MG63 (cell line): Measurements from ENCODE around the gene XKR8. TPM values are rescaled to one million over a fixed set of nuclear protein-coding genes. Genes with fewer than 3 reads are reported as not detected.
"Not testable (repeated sequence)": the region's sequence is repeated elsewhere in the genome, so short reads cannot be mapped to it uniquely, and the experiment has no call there.

ENCODE experiments used
- DNase-seq: peaks from one replicate; pipeline ENCODE4 v3.0.0-alpha.2; 2020
- H3K27me3 ChIP-seq: fragments of 250-450 bp; sonication (Bioruptor Pico); 2 replicates; pipeline ENCODE4 v1.5.1; 2020; ENCODE audit warnings: mild to moderate bottlenecking, moderate library complexity
- H3K36me3 ChIP-seq: fragments of 250-450 bp; sonication (Bioruptor Pico); 2 replicates; pipeline ENCODE4 v1.5.1; 2020; ENCODE audit warnings: mild to moderate bottlenecking, moderate library complexity
- H3K4me3 ChIP-seq: fragments of 250-450 bp; sonication (Bioruptor Pico); 2 replicates; pipeline ENCODE4 v1.5.1; 2020; ENCODE audit warnings: mild to moderate bottlenecking, moderate library complexity
- H3K9me3 ChIP-seq: fragments of 250-450 bp; sonication (Bioruptor Pico); 2 replicates; pipeline ENCODE4 v1.5.1; 2020; ENCODE audit warnings: mild to moderate bottlenecking, moderate library complexity
- total RNA-seq: library from RNA; depleted of rRNA; stranded (reverse); fragments of >200 nt; shearing (Covaris generic); gene quantifications from 2 replicates; pipeline ENCODE4 v1.2.3, GENCODE V29; 2014; ENCODE audit warnings: low replicate concordance

Gene XKR8
- total RNA-seq, 1 experiment from 2014 or later = 13.9 TPM

DNA sequence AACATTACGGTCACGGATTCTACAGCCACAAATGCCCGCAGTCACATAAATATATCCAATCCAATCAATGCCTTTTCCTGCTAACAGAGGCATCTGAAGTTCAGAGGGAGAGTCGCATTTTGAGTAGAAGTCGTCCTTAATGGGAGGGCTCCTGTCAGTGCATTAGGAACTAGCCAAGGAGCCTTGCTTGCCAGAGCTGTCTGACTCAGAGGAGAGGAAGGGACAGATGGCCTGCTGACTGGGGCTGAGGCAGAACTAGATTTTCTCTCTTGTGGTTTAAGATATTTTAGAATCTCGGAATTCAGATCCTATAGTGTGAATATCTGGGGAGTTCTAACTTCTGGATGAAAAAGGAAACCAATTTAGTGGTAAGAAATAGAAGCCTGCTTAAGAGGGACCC lies 10.6 kb downstream of the XKR8 start:
- Histone ChIP-seq H3K27me3 (no peaks in the 10 kb centered on the region), H3K4me3 (no peak overlapping the region), H3K9me3 (no peaks in the 10 kb centered on the region), H3K36me3 (peaks cover 33% of the 10 kb centered on the region)
- DNase-seq = peak; percentile 82

GRCh38 chr1:27971674-27972073 lies 11.9 kb downstream of the XKR8 start:
- DNase-seq = no peak
- peaks cover 33% of the 10 kb centered on the region for H3K36me3 ChIP-seq
- no peaks in the 10 kb centered on the region for H3K27me3 ChIP-seq
- no peaks in the 10 kb centered on the region for H3K9me3 ChIP-seq
- H3K4me3 ChIP-seq = no peak overlapping the region

- DNase-seq = no peak
- H3K9me3 ChIP-seq = no peaks in the 10 kb centered on the region
- H3K4me3 ChIP-seq = no peak overlapping the region
- H3K27me3 ChIP-seq = no peaks in the 10 kb centered on the region
- H3K36me3 ChIP-seq = peaks cover 33% of the 10 kb centered on the region
These were observed 12.4 kb downstream of the XKR8 start for GRCh38 chr1:27972141-27972540.

GRCh38 chr1:27973771-27974416 lies 14.1 kb downstream of the XKR8 start:
- Histone ChIP-seq H3K9me3 (no peaks in the 10 kb centered on the region), H3K4me3 (no peak overlapping the region), H3K36me3 (peaks cover 26% of the 10 kb centered on the region), H3K27me3 (no peaks in the 10 kb centered on the region)
- DNase-seq = no peak

DNA sequence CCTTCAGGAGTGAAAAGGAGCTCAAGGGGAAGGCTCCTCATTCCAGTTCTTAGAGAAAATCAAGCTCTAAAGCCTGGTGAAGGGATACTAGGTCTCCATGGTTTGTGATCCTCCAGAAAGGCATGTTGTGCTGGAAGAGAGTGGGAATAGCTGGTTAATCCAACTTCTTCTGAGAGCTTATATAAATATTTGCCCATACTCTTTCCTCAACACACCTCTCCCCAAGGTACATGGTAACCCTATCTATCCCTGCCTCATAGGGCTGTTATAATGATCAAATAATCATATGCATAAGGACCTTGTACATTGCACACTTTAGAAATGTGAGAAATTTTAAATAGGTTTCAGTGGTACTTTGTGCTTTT lies 14.6 kb downstream of the XKR8 start:
- Histone ChIP-seq H3K36me3 (peaks cover 25% of the 10 kb centered on the region), H3K9me3 (no peaks in the 10 kb centered on the region), H3K4me3 (no peak overlapping the region), H3K27me3 (no peaks in the 10 kb centered on the region)
- DNase-seq = no peak

- H3K36me3 ChIP-seq = peaks cover 13% of the 10 kb centered on the region
- no peak overlapping the region for H3K4me3 ChIP-seq
- no peaks in the 10 kb centered on the region for H3K27me3 ChIP-seq
- no peaks in the 10 kb centered on the region for H3K9me3 ChIP-seq
- DNase-seq = no peak
These were observed 19.5 kb downstream of the XKR8 start for GRCh38 chr1:27979151-27979858.

- DNase-seq = no peak
- Histone ChIP-seq H3K9me3 (no peaks in the 10 kb centered on the region), H3K36me3 (peaks cover 8% of the 10 kb centered on the region), H3K4me3 (no peak overlapping the region), H3K27me3 (no peaks in the 10 kb centered on the region)
These were observed 20.1 kb downstream of the XKR8 start for GRCh38 chr1:27979859-27980201.

DNA sequence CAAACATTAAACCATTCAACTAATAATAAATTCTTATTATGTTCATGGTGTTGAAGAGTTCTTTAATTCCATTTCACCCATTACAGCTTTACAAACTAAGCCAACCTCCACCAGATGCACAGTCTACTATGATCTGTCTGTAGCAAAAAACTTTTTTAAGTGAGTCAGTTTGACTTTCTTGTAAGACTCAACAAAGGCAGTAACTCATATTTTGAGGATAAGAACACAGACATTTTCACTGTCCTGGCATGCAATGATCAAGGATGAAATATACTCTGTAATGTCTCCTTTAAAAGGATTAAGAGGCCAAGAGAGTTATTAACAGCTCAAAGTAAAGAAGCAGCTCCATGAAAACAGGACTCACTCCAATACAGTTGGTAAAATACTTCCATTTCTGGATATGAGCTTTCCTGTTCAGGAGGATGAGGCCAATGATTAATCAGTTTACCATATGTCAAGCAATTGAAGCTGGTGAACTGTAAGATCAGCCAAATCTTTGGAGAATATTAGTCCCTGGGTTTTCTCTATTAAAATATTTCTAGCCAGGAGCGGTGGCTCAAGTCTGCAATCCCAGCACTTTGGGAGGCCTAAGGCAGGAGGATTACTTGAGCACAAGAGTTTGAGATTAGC lies 20.6 kb downstream of the XKR8 start:
- H3K27me3 ChIP-seq = no peaks in the 10 kb centered on the region
- peaks cover 9% of the 10 kb centered on the region for H3K36me3 ChIP-seq
- no peak for DNase-seq
- H3K4me3 ChIP-seq = no peak overlapping the region
- H3K9me3 ChIP-seq = no peaks in the 10 kb centered on the region

DNA sequence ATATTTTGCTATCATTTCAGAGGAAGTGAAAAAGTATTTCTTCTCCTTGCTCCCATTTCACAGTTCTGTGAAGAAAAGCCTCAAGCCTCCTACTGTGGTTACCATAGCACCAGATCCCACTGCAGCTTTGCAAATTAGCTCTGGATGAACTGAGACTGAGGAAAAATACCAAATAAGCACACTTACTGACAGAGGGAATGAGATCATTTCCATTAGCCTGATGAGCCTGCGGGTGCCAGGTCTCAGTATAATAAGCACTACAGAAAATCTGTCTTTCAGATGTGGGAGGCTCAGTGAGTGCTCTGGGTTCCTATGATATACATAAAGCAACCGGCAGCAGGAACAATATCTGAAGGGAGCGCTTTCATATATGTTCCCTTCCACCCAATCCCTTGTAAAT lies 21.4 kb downstream of the XKR8 start:
- DNase-seq = no peak

DNA sequence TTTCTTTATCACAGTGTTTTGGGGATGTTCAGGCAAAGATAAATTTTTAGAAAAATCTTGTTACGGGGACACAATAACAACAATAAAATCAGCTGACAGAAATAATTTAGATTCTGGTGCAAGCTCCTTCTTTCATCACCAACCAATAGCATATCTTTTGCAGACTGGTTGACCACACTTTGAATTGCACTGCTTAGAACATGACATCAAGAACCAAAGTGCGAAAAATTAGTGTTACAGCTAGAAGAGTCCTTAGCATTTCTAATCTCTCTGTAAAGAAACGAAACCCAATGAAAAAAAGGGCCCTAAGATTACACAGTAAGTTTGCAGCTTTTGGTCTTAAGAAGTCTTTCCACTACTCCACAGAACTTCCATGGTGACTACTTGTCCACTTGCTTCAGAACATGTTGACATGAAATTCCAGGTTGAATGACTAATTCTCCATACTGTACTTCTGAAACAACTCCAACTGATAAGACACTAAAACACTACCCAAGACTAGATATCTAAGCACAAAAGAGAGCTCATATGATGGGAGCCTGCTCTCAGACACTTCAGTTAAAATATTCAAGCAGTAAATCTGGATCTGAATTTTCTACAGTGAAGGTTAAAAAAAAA lies 31.3 kb downstream of the XKR8 start:
- Histone ChIP-seq H3K27me3 (no peaks in the 10 kb centered on the region), H3K9me3 (no peaks in the 10 kb centered on the region), H3K36me3 (peaks cover 67% of the 10 kb centered on the region), H3K4me3 (no peak overlapping the region)
- no peak for DNase-seq

More for the DNA sequence above, 21.4 kb downstream of the XKR8 start:
- peaks cover 13% of the 10 kb centered on the region for H3K36me3 ChIP-seq
- H3K27me3 ChIP-seq = no peaks in the 10 kb centered on the region
- H3K9me3 ChIP-seq = no peaks in the 10 kb centered on the region
- H3K4me3 ChIP-seq = no peak overlapping the region

DNA sequence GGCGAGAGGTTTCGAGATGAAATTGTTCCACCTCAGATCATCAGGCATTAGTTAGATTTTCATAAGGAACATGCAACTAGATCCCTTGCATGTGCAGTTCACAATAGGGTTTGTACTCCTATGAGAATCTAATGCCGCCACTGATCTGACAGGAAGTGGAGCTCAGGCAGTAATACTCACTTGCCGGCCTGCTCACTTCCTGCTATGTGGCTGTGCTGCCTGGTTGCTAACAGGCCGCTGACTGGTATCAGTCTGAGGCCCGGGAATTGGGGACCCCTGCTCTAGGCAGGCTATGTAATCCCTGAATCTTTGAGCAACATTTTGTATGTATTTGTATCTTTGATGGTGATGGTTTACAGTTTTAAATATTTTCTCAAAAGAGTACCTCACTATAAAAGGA lies 32.5 kb downstream of the XKR8 start:
- no peaks in the 10 kb centered on the region for H3K27me3 ChIP-seq
- DNase-seq = no peak
- peaks cover 66% of the 10 kb centered on the region for H3K36me3 ChIP-seq
- no peak overlapping the region for H3K4me3 ChIP-seq
- no peaks in the 10 kb centered on the region for H3K9me3 ChIP-seq

DNA sequence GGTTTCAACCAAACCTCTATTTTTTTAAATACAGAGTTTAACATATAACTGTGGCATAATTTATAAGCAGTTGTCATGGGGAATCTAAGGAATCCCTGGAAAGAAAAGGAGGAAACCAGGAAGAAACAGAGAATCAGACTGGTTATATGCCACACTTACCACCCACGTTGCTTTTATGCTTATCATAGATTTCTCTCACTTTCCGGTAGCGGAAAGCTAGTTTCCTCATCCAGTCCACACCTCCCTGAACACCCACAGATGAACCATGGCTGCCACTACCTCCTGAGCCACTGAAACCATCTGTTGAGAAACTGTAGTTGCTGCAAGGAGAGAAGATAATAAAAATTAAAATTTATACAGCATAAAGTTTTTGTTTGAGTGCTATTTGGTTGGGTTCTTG lies 33.5 kb downstream of the XKR8 start:
- Histone ChIP-seq H3K9me3 (no peaks in the 10 kb centered on the region), H3K4me3 (no peak overlapping the region), H3K27me3 (no peaks in the 10 kb centered on the region), H3K36me3 (peaks cover 63% of the 10 kb centered on the region)
- no peak for DNase-seq

DNA sequence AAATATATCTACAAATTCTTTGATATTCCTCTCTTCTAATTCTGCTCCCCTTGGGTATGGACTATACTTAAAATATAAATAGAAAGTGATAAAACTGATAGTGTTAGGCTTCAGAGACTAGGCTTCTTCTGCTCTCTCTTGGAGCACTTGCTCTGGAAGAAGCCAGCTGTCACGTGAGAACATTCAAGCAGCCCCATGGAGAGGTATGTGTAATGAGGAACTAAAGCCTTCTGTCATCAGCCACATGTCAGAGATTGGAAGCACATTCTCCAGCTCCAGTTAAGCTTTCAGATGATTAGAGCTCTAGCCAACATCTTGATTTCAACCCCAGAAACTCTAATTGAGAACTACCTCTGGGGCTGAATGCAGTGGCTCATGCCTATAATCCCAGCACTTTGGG lies 34.3 kb downstream of the XKR8 start:
- H3K4me3 ChIP-seq = no peak overlapping the region
- no peaks in the 10 kb centered on the region for H3K27me3 ChIP-seq
- H3K36me3 ChIP-seq = peaks cover 61% of the 10 kb centered on the region
- no peak for DNase-seq
- H3K9me3 ChIP-seq = no peaks in the 10 kb centered on the region

DNA sequence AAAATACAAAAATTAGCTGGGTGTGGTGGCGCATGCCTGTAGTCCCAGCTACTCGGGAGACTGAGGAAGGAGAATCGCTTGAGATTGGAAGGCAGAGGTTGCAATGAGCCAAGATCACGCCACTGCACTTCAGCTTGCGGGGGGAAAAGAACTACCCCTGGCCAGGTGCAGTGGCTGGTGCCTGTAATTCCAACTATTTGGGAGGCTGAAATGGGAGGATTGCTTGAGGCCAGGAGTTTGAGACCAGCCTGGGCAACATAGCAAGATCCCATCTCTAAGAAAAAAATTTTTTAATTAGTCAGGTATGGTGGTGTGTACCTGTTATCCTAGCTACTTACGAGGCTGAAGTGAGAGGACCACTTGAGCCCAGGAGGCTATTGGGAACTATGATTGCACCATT lies 34.8 kb downstream of the XKR8 start:
- not testable (repeated sequence) for H3K27me3 ChIP-seq, H3K4me3 ChIP-seq, DNase-seq, H3K9me3 ChIP-seq
- H3K36me3 ChIP-seq = peaks cover 59% of the 10 kb centered on the region

DNA sequence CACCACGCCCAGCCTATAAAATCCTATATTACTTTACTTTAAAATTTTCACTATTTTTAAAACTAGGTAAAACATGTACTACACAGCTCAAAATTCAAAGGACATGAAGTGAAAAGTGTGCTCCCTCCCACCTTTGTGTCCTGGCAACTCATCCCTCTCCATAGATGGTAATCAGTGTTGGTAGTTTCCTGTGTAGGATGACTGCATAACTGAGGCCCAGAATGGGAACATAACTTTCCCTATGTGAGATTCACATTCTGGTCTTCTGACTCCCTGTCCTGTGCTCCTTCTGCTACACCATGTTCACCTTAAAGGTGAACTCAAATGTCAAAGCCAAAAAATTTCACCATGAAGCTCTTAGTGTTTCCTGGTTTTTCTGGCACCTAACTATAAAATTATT lies 39.3 kb downstream of the XKR8 start:
- H3K9me3 ChIP-seq = no peaks in the 10 kb centered on the region
- H3K4me3 ChIP-seq = no peak overlapping the region
- no peaks in the 10 kb centered on the region for H3K27me3 ChIP-seq
- DNase-seq = no peak
- H3K36me3 ChIP-seq = peaks cover 47% of the 10 kb centered on the region

DNA sequence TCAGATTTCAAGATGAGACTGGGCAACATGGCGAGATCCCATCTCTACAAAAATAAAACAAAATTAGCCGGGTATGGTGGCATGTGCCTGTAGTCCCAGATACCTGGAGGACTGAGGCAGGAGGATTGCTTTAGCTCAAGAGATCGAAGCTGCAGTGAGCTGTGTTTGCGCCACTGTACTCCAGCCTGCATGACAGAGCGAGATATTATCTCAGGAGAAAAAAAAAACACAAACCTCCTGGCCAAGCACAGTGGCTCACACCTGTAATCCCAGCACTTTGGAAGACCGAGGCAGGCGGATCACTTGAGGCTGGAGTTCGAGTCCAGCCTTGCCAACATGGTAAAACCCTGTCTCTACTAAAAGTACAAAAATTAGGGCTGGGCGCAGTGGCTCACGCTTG lies 42.8 kb downstream of the XKR8 start:
- H3K9me3 ChIP-seq = no peaks in the 10 kb centered on the region
- H3K36me3 ChIP-seq = peaks cover 30% of the 10 kb centered on the region

DNA sequence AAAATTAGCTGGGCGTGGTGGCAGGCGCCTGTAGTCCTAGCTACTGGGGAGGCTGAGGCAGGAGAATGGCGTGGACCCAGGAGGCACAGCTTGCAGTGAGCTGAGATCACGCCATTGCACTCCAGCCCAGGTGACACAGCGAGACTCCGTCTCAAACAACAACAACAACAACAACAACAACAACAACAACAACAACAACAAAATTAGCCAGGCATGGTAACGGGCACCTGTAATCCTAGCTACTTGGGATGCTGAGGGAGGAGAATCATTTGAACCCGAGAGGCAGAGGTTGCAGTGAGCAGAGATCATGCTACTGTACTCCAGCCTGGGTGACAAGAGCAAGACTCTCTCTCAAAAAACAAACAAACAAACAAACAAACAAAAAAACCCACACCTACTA lies 43.3 kb downstream of the XKR8 start:
- H3K9me3 ChIP-seq = not testable (repeated sequence)

More for the DNA sequence above, 42.8 kb downstream of the XKR8 start:
- Histone ChIP-seq H3K27me3 (no peaks in the 10 kb centered on the region), H3K4me3 (no peak overlapping the region)
- DNase-seq = no peak

More for the DNA sequence above, 43.3 kb downstream of the XKR8 start:
- H3K27me3 ChIP-seq, H3K4me3 ChIP-seq, DNase-seq: not testable (repeated sequence)
- peaks cover 25% of the 10 kb centered on the region for H3K36me3 ChIP-seq
